B cell (primary cell): Measurements from ENCODE around the gene PXDC1. TPM values are rescaled to one million over a fixed set of nuclear protein-coding genes. Genes with fewer than 3 reads are reported as not detected.

Source experiments
- ATAC-seq: fragments of 200-7000 bp; cut with Tn5 transposase; one replicate; pipeline ENCODE4 v1.10.0; 2021; ENCODE audit warnings: low read depth, mild to moderate bottlenecking, moderate number of reproducible peaks, moderate library complexity
- CTCF ChIA-PET: fragments of 350-600 bp; sonication (Branson Sonifier 250); formaldehyde crosslinking; loops from one replicate; lab custom pipeline; 2021; ENCODE audit warnings: antibody characterized with exemption, inconsistent platforms; lab: Charles Lee
- POLR2A ChIA-PET: fragments of 350-600 bp; sonication (Branson Sonifier 250); formaldehyde crosslinking; loops from one replicate; lab custom pipeline; 2021; ENCODE audit warnings: antibody characterized with exemption; lab: Charles Lee
- DNase-seq: peaks from one replicate; pipeline ENCODE4 v3.0.0; 2013
- H2AFZ ChIP-seq: 2 replicates; pipeline ENCODE4 v1.6.1; 2012; ENCODE audit warnings: mild to moderate bottlenecking, low read depth, low read length; ENCODE audit not compliant: insufficient read depth, poor library complexity, severe bottlenecking
- H3K27ac ChIP-seq, 2 donors: 1 replicate in 1 of 2; 2 replicates in 1 of 2; pipeline ENCODE4 v1.5.1; 2012 to 2013; ENCODE audit warnings: low read length in 2 of 2, mild to moderate bottlenecking in 2 of 2, moderate library complexity in 1 of 2
- H3K27me3 ChIP-seq, 4 experiments: fragments of 200-600 bp in 1 of 4; sonication (generic) in 1 of 4; replicated peaks in 1 of 4; 1 replicate in 2 of 4; 2 replicates in 2 of 4; pipeline versions ENCODE4 v1.6.1 to v1.7.0; 2013 to 2016; ENCODE audit warnings: low read length in 3 of 4, mild to moderate bottlenecking in 2 of 4, mixed read lengths in 1 of 4, moderate library complexity in 1 of 4; ENCODE audit not compliant: insufficient read depth in 4 of 4, control insufficient read depth in 3 of 4; ENCODE audit errors: control extremely low read depth in 1 of 4
- H3K36me3 ChIP-seq, 2 experiments: replicated peaks in 1 of 2; 1 replicate in 1 of 2; 2 replicates in 1 of 2; pipeline versions ENCODE4 v1.6.1 to v1.7.1; 2013; ENCODE audit warnings: low read length in 1 of 2; ENCODE audit not compliant: insufficient read depth in 2 of 2, control insufficient read depth in 1 of 2; ENCODE audit errors: control extremely low read depth in 1 of 2, extremely low read depth in 1 of 2
- H3K4me1 ChIP-seq, 2 donors: fragments of 200-600 bp in 1 of 2; sonication (generic) in 1 of 2; 1 replicate in 1 of 2; 2 replicates in 1 of 2; pipeline versions ENCODE4 v1.5.1 to v1.6.1; 2013 to 2017; ENCODE audit warnings: low read length in 2 of 2; ENCODE audit not compliant: control insufficient read depth in 2 of 2, insufficient read depth in 2 of 2
- H3K4me2 ChIP-seq: replicated peaks from 2 replicates; pipeline ENCODE3; 2012; ENCODE audit warnings: mild to moderate bottlenecking, low read depth, low read length; ENCODE audit not compliant: poor library complexity, severe bottlenecking
- H3K4me3 ChIP-seq, 5 experiments: fragments of 200-600 bp in 1 of 5; sonication (generic) in 1 of 5; 1 replicate in 3 of 5; 2 replicates in 2 of 5; pipeline versions ENCODE4 v1.5.1 to v1.7.0; 2011 to 2016; ENCODE audit warnings: low read length in 4 of 5, mild to moderate bottlenecking in 4 of 5, low read depth in 2 of 5, control low read depth in 1 of 5, moderate library complexity in 1 of 5; ENCODE audit not compliant: insufficient read depth in 1 of 5; ENCODE audit errors: control extremely low read depth in 1 of 5, extremely low read depth in 1 of 5
- H3K79me2 ChIP-seq: fragments of 200-600 bp; sonication (generic); one replicate; pipeline ENCODE4 v1.6.0; 2016; ENCODE audit warnings: low read length; ENCODE audit not compliant: control insufficient read depth, insufficient read depth
- H3K9ac ChIP-seq: fragments of 200-600 bp; sonication (generic); 2 replicates; pipeline ENCODE4 v1.6.1; 2017; ENCODE audit warnings: mild to moderate bottlenecking, low read length, moderate library complexity
- H3K9me3 ChIP-seq, 3 donors: one replicate each; pipeline versions ENCODE4 v1.6.1 to v1.7.1; 2013; ENCODE audit warnings: low read length in 2 of 3; ENCODE audit not compliant: control insufficient read depth in 2 of 3, insufficient read depth in 1 of 3; ENCODE audit errors: control extremely low read depth in 1 of 3
- H4K20me1 ChIP-seq: 2 replicates; pipeline ENCODE4 v1.6.0; 2012; ENCODE audit warnings: mild to moderate bottlenecking, low read length; ENCODE audit not compliant: insufficient read depth, control insufficient read depth, poor library complexity, severe bottlenecking
- H3K27ac Mint-ChIP-seq: one replicate; pipeline ENCODE4 v1.8.0; 2021; ENCODE audit warnings: mixed read lengths
- H3K27me3 Mint-ChIP-seq: one replicate; pipeline ENCODE4 v1.8.0; 2021; ENCODE audit warnings: mixed read lengths
- H3K4me1 Mint-ChIP-seq: one replicate; pipeline ENCODE4 v1.8.0; 2021; ENCODE audit warnings: mixed read lengths
- H3K4me3 Mint-ChIP-seq: one replicate; pipeline ENCODE4 v1.8.0; 2021; ENCODE audit warnings: mixed read lengths
- H3K9me3 Mint-ChIP-seq: one replicate; pipeline ENCODE4 v1.8.0; 2022; ENCODE audit warnings: mixed read lengths; ENCODE audit not compliant: insufficient read depth
- EZH2 ChIP-seq: IDR thresholded peaks from 2 replicates; pipeline ENCODE4 v1.6.1; 2012; ENCODE audit warnings: borderline replicate concordance, low read depth, mild to moderate bottlenecking, moderate library complexity, low read length; ENCODE audit not compliant: insufficient read depth, poor library complexity, severe bottlenecking
- WGBS: methylation state at CpG from one replicate; pipeline ENCODE4 v1.1.5; 2013; ENCODE audit warnings: missing lambda C conversion rate; ENCODE audit not compliant: insufficient coverage; 5-methylcytosine and 5-hydroxymethylcytosine counted together
- intact Hi-C: fragments of 100-400 bp; cut with micrococcal nuclease; formaldehyde crosslinking; loops from one replicate; pipeline ENCODE4 v1.10.0; 2022
- polyA plus RNA-seq: library from polyadenylated mRNA; depleted of rRNA; stranded (reverse); fragments of >200 nt; gene quantifications from 2 replicates; pipeline ENCODE4 v1.2.3, GENCODE V29; 2012
- total RNA-seq, 2 donors: library from RNA; stranded (reverse); fragments of 120-200 nt in 1 of 2; gene quantifications; 1 replicate in 1 of 2; 2 replicates in 1 of 2; pipeline versions ENCODE4 v1.2.3 to v1.2.4, GENCODE V29; 2013 to 2022
- TF ChIP-seq, protein P1 (sequence below): fragments of 200-600 bp; IDR thresholded peaks from one replicate; pipeline ENCODE4 v1.8.0; 2022; ENCODE audit warnings: antibody characterized with exemption, mild to moderate bottlenecking

Gene PXDC1
- total and polyA plus RNA-seq, 2 donors (not counting 1 experiment from before 2014, with no cell fraction given): 4.7 to 18.9 TPM

DNA sequence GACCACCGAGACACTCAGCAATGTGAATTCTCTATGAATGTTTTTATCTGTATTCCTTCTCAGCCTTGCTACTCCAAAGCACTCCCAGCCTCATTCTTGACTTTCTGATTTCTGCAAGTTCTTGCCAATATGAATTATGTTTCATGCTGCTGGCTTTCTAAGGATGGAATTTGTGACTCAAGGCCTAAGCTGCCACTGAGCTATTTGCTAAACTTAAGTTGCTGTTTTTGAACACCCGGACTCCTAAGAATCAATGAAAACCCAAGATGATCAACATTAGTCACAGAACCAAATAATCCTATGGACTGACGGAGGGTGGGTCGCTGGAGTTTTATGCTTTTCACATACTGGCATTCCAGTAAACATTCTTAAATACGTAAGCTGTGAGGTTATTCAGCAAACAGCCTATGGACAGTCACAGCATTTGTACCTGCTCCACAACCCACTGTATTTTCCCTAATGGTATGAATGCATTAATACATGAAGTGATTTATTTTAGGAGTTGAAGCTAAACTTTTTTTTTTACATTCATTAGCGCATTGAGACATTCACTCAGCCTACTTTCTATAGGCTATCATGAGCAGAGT, 8.2 kb upstream of the PXDC1 start:
- Mint-ChIP-seq H3K27me3 (no peaks in the 10 kb centered on the region), H3K9me3 (no peaks in the 10 kb centered on the region), H3K27ac (no peak overlapping the region)

DNA sequence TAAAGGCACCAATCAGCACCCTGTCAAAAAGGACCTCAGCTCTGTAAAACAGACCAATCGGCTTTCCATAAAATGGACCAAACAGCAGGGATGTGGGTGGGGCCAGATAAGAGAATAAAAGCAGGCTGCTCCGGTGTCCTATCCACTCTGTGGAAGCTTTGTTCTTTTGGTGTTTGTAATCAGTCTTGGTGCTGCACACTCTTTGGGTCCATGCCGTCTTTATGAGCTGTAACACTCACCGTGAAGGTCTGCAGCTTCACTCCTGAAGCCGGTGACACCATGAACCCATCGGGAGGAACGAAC, 7.3 kb upstream of the PXDC1 start:
- Histone ChIP-seq H2AFZ (no peak overlapping the region), H3K79me2 (no peaks in the 10 kb centered on the region), H3K27me3 (peaks cover 0 to 4% (median 0%) of the 10 kb centered on the region in 4 experiments), H3K4me1 (peaks cover 11 to 18% of the 10 kb centered on the region in 2 donors), H3K9ac (no peak overlapping the region), H4K20me1 (no peaks in the 10 kb centered on the region), H3K9me3 (peaks cover 0 to 8% (median 0%) of the 10 kb centered on the region in 3 donors), H3K36me3 (no peaks in the 10 kb centered on the region), H3K4me2 (no peak overlapping the region), H3K27ac (no peak overlapping the region), H3K4me3 (no peak overlapping the region)
- intact Hi-C loops: no loop called here
- H3K4me1 Mint-ChIP-seq: peaks cover 25% of the 10 kb centered on the region
- TF ChIP-seq EZH2: no peak
- TF ChIP-seq, protein P1, sequence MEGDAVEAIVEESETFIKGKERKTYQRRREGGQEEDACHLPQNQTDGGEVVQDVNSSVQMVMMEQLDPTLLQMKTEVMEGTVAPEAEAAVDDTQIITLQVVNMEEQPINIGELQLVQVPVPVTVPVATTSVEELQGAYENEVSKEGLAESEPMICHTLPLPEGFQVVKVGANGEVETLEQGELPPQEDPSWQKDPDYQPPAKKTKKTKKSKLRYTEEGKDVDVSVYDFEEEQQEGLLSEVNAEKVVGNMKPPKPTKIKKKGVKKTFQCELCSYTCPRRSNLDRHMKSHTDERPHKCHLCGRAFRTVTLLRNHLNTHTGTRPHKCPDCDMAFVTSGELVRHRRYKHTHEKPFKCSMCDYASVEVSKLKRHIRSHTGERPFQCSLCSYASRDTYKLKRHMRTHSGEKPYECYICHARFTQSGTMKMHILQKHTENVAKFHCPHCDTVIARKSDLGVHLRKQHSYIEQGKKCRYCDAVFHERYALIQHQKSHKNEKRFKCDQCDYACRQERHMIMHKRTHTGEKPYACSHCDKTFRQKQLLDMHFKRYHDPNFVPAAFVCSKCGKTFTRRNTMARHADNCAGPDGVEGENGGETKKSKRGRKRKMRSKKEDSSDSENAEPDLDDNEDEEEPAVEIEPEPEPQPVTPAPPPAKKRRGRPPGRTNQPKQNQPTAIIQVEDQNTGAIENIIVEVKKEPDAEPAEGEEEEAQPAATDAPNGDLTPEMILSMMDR: no peak
- 94% methylated on average over 7 of the region's 7 CpGs for WGBS
- H3K27ac Mint-ChIP-seq: peak overlapping the region; percentile 50
- no peaks in the 10 kb centered on the region for H3K9me3 Mint-ChIP-seq
- ATAC-seq (no peak), DNase-seq (no peak)
- no peak overlapping the region for H3K4me3 Mint-ChIP-seq
- POLR2A ChIA-PET: interaction anchor here (0.9 kb wide), 1 partner anchor 90 kb away, joined by 3 read pairs; the partner anchor contains the start of gene FAM50B
- CTCF ChIA-PET: interaction anchor here (0.7 to 1.2 kb wide), 3 partner anchors 13 to 691 kb away, joined by 3 to 4 read pairs (median 3); partner anchors contain the start of gene RIPK1
- peaks cover 3% of the 10 kb centered on the region for H3K27me3 Mint-ChIP-seq

More for the DNA sequence above, 8.2 kb upstream of the PXDC1 start:
- Histone ChIP-seq H3K4me1 (peaks cover 13 to 21% of the 10 kb centered on the region in 2 donors), H3K4me3 (no peak overlapping the region), H2AFZ (no peak overlapping the region), H3K4me2 (no peak overlapping the region), H3K79me2 (no peaks in the 10 kb centered on the region), H3K27me3 (no peaks in the 10 kb centered on the region), H3K36me3 (no peaks in the 10 kb centered on the region), H3K27ac (no peak overlapping the region), H3K9ac (no peak overlapping the region), H3K9me3 (peaks cover 0 to 8% (median 0%) of the 10 kb centered on the region in 3 donors), H4K20me1 (no peaks in the 10 kb centered on the region)
- DNase-seq (no peak), ATAC-seq (no peak)
- WGBS: 100% methylated on average over 2 of the region's 6 CpGs
- intact Hi-C loops: no loop called here
- POLR2A ChIA-PET: no interaction called here
- H3K4me1 Mint-ChIP-seq: peaks cover 26% of the 10 kb centered on the region
- no peak overlapping the region for H3K4me3 Mint-ChIP-seq
- TF ChIP-seq, protein P1: no peak
- TF ChIP-seq EZH2: no peak
- CTCF ChIA-PET: interaction anchor here (1.2 kb wide), 1 partner anchor 231 kb away, joined by 3 read pairs; no protein-coding TSS in a partner anchor
